ENCODE data around the gene VRK1.
"Not testable (repeated sequence)": the region's sequence is repeated elsewhere in the genome, so short reads cannot be mapped to it uniquely, and the experiment has no call there.

The VRK1 gene

DNA sequence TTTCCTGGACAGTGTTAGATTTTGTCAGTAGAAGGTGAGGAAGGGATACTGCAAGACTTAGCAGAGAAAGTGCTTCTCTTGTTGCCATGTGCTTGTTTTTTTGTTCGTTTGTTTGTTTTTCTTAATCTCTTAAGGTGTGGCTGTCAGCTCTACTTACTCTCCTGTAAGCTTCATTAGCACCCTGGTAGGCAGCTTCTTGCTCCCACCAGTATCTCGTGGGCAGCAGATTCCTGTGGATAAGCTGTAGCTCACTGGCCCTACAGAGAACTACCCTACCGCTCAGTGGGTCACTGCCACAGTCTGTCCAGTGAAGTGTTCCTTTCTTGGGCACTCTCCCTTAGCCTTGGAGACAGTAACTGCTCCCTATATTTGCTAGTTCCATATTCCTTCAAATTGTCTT lies 30.1 kb downstream of the VRK1 start:
- no peak for DNase-seq

DNA sequence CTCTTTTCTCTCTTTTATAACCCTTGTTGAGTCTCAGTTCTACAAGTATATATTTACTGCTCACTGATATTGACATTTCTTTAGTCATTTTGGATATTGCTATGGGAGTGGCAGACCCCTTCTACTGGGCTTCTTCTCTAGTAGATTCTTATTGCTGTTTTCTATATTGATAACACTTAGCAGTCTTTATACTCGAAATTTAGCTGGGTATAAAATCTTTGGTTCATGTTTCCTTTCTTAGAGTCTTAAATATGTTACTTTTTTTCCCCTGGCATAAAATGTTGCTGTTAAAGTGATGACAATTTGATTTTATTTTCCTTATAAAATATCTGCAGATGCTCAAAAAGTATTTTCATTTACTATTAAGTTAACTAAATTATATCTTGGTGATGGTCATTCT lies 32.6 kb downstream of the VRK1 start:
- DNase-seq: no peak

- no peak for DNase-seq
Measured at GRCh38 chr14:96830946-96831345, 33.8 kb downstream of the VRK1 start.

DNA sequence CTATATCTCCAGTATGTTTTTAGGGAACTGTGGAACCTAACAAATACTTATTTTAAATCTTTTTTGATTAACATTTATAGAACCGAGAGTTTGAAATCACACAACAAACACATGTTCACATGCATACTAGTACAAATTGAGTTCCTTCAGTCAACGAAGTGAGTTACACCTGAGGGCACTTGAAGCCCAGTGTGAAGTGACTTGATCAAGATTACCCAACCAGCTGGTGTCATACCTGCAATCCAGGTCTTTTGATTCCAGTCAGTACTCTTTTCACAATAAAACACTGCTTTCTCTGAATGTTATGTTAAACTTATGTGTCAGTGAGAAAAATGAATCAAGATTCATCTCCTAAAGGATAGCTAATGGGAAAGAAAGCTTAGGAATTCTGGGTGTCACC lies 35.2 kb downstream of the VRK1 start:
- no peak for DNase-seq

GRCh38 chr14:96838449-96838848 lies 41.3 kb downstream of the VRK1 start:
- no peak for DNase-seq

DNA sequence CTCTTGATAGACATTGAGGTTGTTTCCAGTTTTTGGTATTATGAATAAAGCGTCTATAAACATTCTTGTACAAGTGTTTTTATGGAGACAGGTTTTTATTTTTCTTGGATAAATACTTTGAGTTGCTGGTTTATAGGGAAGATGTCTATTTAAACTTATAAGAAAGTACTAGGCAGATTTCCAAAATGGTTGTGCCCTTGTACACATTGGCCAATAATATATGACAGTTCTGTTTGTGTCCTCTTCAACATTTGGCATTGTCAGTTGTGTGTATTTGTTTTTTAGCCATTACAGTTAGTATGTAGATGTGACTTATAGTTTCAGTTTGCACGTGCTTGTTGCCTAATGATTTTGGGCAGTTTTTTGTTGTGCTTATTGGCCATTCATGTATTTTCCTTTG lies 42.1 kb downstream of the VRK1 start:
- DNase-seq: no peak

GRCh38 chr14:96843137-96843536 lies 46.0 kb downstream of the VRK1 start:
- no peak for DNase-seq

- no peak for DNase-seq
Measured at GRCh38 chr14:96844857-96845570, 47.8 kb downstream of the VRK1 start.

DNA sequence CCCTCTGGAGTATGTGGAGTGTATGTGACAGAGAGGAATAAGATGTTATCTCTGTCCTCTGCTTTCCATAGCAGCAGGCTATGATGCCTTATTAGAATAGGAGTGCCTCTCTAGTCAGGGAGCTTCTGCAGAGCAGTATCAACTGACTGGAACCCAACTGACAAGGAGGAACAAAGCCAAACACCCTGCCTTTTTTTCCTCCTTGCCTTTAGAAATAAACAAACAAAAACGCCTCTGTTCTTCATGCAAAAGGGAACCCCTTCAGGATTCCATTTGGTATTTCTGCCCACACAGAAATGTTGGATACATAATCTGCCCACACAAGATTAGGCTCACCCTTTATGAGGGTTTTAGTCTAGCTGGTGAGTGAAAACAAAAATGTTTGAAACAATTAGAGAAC lies 50.3 kb downstream of the VRK1 start:
- no peak for DNase-seq

DNA sequence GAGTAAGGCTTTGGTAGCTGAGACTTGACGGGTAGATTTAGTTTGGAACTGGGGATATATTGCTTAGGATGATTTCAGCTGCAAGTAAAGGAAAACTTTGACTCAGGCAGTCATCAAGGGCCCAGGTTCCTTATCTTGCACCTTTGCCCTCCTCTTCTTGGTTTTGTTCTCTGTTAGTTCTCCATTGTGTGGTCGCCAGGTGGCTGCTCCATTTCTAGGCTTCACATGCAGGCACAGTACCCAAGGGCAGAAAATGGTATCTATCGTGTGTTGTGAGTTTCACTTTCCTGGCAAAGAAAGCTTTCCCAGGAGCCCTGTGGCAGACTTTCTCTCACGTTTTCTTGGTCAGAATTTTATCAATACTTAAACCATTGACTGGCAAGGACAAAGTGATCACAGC lies 50.8 kb downstream of the VRK1 start:
- no peak for DNase-seq

DNA sequence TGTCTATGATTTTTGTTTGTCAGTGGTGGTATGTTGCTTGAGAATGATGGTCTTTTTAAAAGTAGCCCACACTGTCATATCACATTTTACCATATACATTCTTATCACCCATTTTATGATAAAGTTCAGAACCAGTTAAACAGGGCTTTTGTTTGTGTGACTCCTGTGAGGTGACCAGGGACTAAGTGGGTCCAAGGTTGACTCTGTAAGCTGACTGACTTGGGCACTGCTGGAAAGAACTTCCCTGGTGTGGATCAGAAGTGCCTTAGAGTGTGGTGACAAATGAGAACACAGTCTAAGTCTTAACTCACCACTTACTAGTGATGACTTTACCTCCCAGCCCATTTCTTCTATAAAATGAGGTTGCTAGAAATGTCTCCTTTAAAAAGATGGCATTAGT lies 52.6 kb downstream of the VRK1 start:
- DNase-seq: no peak

- DNase-seq: no peak
Measured at GRCh38 chr14:96851694-96852381, 54.7 kb downstream of the VRK1 start.

DNA sequence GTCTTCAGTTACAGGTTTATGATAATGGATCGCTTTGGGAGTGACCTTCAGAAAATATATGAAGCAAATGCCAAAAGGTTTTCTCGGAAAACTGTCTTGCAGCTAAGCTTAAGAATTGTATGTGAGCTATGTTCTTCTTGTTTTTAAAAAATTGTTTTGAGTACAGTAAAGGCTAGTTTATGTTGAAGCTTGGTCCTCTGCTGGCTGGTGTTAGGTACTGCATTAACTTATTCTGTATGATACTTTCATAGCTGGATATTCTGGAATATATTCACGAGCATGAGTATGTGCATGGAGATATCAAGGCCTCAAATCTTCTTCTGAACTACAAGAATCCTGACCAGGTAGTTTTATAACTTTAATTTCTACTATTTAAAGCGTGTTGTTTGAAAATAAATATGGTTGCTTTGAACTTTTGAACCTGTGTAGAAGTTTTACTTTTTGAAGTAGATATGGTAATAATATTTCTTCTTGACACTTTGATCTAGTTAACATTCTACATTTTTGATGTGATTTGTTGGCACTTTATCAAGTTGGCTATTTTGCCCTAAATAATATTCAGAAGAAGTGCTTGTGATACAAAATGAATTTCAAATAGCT lies 55.7 kb downstream of the VRK1 start:
- DNase-seq: peak; percentile 9

GRCh38 chr14:96858643-96859042 lies 61.5 kb downstream of the VRK1 start:
- DNase-seq: no peak

DNA sequence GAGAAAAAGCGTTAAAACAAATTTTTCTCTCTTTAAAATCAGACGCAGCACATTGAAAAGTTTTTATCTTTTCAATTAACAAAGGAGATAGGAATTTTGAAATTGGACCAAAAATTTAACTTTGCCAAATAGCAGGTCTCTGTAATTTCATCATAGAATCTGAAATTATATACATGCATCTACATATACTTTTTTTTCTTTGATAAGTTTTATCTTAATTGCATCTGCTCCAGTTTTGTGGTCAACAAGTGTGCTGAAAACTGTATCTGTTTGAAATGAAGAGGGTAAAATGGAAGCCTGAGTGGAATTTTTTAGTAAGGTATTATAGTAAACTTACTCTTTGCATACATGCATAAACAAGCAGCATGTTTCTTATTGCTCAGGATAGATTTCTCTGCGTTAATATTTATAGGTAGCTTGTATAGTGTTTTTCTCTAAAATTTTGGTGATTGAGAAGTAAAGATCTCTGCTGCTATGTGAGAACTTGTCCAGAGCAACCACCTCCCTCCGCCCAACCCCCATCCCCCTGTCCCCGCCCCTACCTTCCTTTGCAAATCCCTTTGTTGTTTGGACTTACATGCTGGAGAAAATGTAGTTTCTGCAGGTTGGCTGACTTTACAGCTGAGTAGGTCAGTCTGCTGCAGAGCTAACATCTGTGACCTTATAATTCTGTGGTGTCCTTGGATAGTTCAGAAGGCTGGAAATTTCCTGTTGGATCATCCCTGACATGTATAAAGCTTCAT lies 64.6 kb downstream of the VRK1 start:
- DNase-seq: no peak

GRCh38 chr14:96863327-96863985 lies 66.3 kb downstream of the VRK1 start:
- DNase-seq: no peak

DNA sequence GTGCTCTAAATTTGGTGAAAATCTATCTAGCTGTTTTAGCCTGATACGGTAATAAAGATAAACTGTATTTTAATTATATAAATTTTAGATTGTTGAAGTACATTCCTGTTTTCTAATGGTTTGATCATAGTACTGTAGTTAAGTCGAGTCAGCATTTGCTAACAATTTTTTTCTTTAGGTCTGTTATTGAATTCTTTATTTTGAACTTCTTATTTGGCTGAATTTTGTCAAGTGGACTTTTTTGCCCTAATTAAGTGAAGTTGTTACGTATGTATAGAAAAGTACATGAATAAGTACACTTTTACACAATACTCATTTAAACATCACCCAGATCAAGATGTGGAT lies 66.8 kb downstream of the VRK1 start:
- no peak for DNase-seq

DNA sequence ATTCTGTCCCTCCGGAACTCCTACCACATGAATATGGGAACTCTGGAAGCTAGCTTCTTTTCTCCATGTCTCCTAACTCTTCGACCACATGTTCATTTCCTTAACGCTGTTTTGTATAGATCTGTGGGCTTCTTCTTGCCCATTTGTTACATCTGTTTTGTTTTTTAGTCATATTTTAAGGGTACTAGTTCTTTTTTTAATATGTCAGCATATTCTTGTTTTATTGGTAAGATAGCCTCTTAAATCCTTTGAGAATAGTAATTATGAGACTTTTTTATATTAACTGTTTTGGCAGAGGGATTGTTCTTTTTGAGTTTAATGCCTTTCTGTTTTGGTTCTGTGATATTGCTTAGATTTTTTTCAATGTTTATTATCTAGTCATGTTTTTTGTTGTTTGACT lies 70.5 kb downstream of the VRK1 start:
- no peak for DNase-seq

DNA sequence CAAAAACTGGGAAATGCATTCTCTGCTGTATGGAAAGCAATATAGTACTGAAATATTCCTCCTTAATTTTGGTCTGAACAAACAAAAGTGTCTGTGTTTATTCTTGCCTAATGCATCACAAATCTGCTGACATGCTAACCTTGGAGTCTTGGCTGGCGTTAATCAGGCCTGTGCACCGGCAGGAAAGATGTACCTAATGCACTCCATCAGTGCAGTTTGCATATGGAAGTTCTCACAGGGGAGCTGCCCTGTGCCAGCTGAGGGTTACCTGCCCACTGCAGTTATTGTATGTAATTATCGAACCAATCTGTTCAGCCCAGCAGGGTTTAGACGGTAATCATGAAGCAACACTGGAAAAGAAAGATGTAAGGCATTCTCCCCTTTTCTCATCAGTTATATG lies 76.9 kb downstream of the VRK1 start:
- no peak for DNase-seq

DNA sequence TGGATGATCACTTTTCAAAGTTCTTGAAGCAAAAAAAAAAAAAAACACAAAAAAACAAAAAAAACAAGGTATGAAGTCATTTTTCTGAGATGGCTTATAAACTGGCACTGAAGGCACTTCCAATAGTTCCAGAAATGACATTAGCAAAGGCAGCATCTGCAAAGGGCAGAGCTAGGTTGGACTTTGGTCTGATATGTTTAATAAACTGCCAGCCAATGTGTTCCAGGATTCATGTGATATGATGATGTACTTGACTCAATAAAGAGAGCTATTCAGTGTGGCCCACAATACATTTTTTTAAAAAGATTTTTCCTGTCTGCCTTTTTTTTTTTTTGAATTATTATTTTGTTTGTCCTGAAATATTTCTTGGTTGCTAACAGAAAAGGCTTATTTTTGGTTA lies 79.6 kb downstream of the VRK1 start:
- no peak for DNase-seq

DNA sequence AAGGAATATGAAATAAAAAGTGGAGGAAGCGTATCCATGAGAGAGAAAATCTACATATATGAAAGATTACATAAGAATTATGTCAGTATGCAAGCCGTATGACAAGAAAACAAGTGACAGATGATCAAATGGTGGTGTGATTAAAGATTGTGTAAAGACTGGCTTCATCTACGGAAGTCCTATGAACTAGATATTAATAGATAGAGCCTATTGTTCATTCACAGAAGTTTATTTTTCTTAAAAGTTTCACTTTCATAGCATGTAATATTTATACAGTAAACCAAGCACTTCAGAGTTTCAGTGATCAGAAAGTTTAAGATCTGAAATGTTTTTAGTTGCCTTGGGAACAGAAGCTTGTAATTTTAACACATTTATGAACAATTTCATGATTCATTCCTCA lies 84.5 kb downstream of the VRK1 start:
- DNase-seq: no peak

DNA sequence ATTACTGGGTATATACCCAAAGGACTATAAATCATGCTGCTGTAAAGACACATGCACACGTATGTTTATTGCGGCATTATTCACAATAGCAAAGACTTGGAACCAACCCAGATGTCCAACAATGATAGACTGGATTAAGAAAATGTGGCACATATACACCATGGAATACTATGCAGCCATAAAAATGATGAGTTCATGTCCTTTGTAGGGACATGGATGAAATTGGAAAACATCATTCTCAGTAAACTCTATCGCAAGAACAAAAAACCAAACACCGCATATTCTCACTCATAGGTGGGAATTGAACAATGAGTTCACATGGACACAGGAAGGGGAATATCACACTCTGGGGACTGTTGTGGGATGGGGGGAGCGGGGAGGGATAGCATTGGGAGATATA lies 86.8 kb downstream of the VRK1 start:
- not testable (repeated sequence) for DNase-seq

DNA sequence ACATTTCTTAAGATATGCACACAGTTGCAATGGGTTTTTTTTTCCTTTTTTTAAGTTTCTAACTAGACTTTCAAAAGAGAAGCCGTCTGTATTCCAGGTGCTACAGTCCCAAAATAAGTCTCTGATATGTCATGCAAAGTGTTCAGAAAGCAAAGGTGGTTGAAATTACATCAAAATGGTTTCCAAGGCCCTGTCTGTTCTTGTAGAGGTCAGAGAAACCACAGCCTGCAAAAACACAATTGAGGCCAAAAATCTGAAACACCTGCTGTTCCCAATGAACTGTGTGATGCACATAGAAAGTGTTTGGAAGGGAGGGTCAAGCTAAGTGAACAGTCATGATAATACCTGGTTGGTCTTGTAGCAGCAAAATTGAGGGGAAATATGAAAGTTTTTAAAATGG lies 91.0 kb downstream of the VRK1 start:
- no peak for DNase-seq

Data from activated CD4-positive, alpha-beta T cell treated with anti-CD3 and anti-CD28 coated beads for 48 hours (primary cell).